Right cardiac atrium (tissue), 5 donors: ENCODE measurements around the gene TRANK1. TPM values are rescaled to one million over a fixed set of nuclear protein-coding genes. Genes with fewer than 3 reads are reported as not detected.

Experiments used
- ATAC-seq, 2 donors: fragments of 200-7000 bp; cut with Tn5 transposase; one replicate each; pipeline versions ENCODE4 v1.8.0 to v1.9.1; 2020; ENCODE audit warnings: moderate library complexity in 2 of 2, mild to moderate bottlenecking in 1 of 2
- DNase-seq, 3 donors: peaks; one replicate each; pipeline ENCODE4 v3.0.0-alpha.2; 2020
- H3K27ac ChIP-seq: one replicate; pipeline ENCODE4 v1.5.1; 2013; ENCODE audit warnings: mild to moderate bottlenecking, low read length, control low read depth, moderate library complexity
- H3K27me3 ChIP-seq: one replicate; pipeline ENCODE4 v1.6.1; 2013; ENCODE audit not compliant: control insufficient read depth, insufficient read depth
- H3K4me1 ChIP-seq: one replicate; pipeline ENCODE4 v1.6.1; 2013; ENCODE audit warnings: low read length; ENCODE audit not compliant: control insufficient read depth, insufficient read depth
- H3K4me3 ChIP-seq: one replicate; pipeline ENCODE4 v1.5.1; 2013; ENCODE audit warnings: low read length, control low read depth
- H3K9me3 ChIP-seq: one replicate; pipeline ENCODE4 v1.6.1; 2013; ENCODE audit warnings: low read length; ENCODE audit not compliant: control insufficient read depth
- WGBS: extraction: QIAGEN DNeasy Blood & Tissue Kit; methylation state at CpG from one replicate; pipeline ENCODE4 v1.1.7; 2013; 5-methylcytosine and 5-hydroxymethylcytosine counted together
- intact Hi-C, 4 donors: fragments of 100-400 bp; cut with DNase I; formaldehyde crosslinking; loops; one replicate each; pipeline versions ENCODE4 v1.11.0 to v1.14.0; 2022 to 2023
- long read RNA-seq, 4 donors: library from polyadenylated mRNA; unstranded; transcript quantifications; one replicate each; pipeline ENCODE4 v2.0.0, GENCODE V29; 2020 to 2021
- polyA plus RNA-seq: library from polyadenylated mRNA; stranded (reverse); fragments of 200-250 nt; gene quantifications from one replicate; pipeline ENCODE4 v1.2.3, GENCODE V29; 2013
- total RNA-seq, 4 donors: library from RNA; stranded (reverse); fragmentation: NEBNext Ultra II Directional; extraction: Animal tissue kit (Norgen Biotek cat#: 25700); gene quantifications; one replicate each; pipeline ENCODE4 v1.2.1, GENCODE V29; 2021
- donor health status: healthy with polysubstance abuse.
- donor health status: DM: no; HTN: yes; CAD: no.
- donor health status: DM: no; HTN: no; CAD: no.
- donor health status: DM: no; HTN: yes; CAD: no; lungs with severe emphysema.
- donor health status: DM: yes; HTN: yes; CAD: no.

TRANK1 gene
- total RNA-seq (10 to 100 TPM in 3 of 4 donors, 1 to 10 TPM in 1; 7.9 to 13.2 (median 12.0) TPM), polyA plus RNA-seq (4.6 TPM)
- long read RNA-seq, donor 1, partial matches to known transcripts: 5 of 7 reads
- long read RNA-seq, donor 1, other reads (novel, unspliced or antisense): 2 of 7 reads
- long read RNA-seq, donor 2, partial matches to known transcripts: 2 of 4 reads
- long read RNA-seq, donor 2, other reads (novel, unspliced or antisense): 2 of 4 reads
- long read RNA-seq, donor 3, partial matches to known transcripts: 11 of 13 reads
- long read RNA-seq, donor 3, other reads (novel, unspliced or antisense): 2 of 13 reads
- long read RNA-seq, donor 4, partial matches to known transcripts: 1 of 1 reads
- long read RNA-seq, donor 4, other reads (novel, unspliced or antisense): 0 of 1 reads

DNA sequence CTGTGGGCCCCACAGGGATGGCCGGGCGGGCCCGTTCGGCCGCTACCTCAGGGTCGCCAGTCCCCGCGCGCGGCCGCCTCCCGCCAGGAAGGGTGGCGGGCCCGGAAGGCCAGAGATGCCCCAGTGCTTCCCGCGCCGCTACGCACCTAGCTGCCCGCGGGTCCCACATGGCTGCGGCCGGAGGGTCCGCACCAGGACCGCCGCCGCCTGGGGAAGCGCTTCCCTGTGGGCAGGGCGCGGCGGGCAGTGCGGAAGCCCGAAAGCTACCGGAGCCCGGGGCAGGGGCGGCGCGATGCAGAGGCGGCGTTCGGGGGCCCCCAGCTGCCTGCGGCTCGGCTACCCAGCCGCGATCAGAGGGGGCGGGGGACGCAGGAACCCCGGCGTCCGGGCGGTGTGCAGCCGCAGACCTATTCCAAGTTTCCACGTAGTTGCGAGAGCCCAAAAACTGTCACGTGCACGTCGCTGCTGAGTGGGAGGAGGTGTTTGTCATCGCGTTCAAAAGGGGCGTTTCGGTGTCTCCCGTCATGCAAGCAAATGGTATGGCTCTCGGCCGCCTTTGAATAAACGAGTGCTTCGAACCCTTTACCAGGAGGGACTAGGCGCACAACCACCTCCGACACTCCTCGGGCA, at the start of gene TRANK1:
Gene TRANK1 (minus strand): TSS at position 414 of the 630 bp plus-strand sequence. CDS start 245 bp downstream, at position 169.
- WGBS: 1% methylated on average over 68 of the region's 68 CpGs
- no peaks in the 10 kb centered on the region for H3K9me3 ChIP-seq
- peak; percentile 72 to 88 (median 86) for DNase-seq
- intact Hi-C loops: no loop called here
- H3K27me3 ChIP-seq: no peaks in the 10 kb centered on the region
- H3K4me3 ChIP-seq: peak within 1 kb of the TSS; percentile 80
- H3K27ac ChIP-seq: peak within 1 kb of the TSS; percentile 22
- peak; percentile 77 for ATAC-seq
- no peaks in the 10 kb centered on the region for H3K4me1 ChIP-seq

DNA sequence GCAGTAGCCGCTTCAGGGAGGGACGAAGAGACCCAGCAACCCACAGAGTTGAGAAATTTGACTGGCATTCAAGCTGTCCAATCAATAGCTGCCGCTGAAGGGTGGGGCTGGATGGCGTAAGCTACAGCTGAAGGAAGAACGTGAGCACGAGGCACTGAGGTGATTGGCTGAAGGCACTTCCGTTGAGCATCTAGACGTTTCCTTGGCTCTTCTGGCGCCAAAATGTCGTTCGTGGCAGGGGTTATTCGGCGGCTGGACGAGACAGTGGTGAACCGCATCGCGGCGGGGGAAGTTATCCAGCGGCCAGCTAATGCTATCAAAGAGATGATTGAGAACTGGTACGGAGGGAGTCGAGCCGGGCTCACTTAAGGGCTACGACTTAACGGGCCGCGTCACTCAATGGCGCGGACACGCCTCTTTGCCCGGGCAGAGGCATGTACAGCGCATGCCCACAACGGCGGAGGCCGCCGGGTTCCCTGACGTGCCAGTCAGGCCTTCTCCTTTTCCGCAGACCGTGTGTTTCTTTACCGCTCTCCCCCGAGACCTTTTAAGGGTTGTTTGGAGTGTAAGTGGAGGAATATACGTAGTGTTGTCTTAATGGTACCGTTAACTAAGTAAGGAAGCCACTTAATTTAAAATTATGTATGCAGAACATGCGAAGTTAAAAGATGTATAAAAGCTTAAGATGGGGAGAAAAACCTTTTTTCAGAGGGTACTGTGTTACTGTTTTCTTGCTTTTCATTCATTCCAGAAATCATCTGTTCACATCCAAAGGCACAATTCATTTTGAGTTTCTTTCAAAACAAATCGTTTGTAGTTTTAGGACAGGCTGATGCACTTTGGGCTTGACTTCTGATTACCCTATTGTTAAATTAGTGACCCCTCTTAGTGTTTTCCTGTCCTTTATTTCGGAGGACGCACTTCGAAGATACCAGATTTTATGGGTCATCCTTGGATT, 48.8 kb upstream of the TRANK1 start, which contains the start of gene MLH1:
Gene MLH1 (plus strand): TSS at position 193 of the 958 bp plus-strand sequence. CDS start 30 bp downstream, at position 223.
- Histone ChIP-seq H3K27ac (peak within 1 kb of the TSS; percentile 99), H3K4me3 (peak within 1 kb of the TSS; percentile 78), H3K27me3 (no peaks in the 10 kb centered on the region), H3K9me3 (no peaks in the 10 kb centered on the region), H3K4me1 (no peaks in the 10 kb centered on the region)
- peak; percentile 96 to 98 (median 97) for DNase-seq
- WGBS: 1% methylated on average over 47 of the region's 47 CpGs
- intact Hi-C loops: no loop called here
- peak; percentile 97 for ATAC-seq

DNA sequence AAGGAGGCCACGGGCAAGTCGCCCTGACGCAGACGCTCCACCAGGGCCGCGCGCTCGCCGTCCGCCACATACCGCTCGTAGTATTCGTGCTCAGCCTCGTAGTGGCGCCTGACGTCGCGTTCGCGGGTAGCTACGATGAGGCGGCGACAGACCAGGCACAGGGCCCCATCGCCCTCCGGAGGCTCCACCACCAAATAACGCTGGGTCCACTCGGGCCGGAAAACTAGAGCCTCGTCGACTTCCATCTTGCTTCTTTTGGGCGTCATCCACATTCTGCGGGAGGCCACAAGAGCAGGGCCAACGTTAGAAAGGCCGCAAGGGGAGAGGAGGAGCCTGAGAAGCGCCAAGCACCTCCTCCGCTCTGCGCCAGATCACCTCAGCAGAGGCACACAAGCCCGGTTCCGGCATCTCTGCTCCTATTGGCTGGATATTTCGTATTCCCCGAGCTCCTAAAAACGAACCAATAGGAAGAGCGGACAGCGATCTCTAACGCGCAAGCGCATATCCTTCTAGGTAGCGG, 48.0 kb upstream of the TRANK1 start, which contains the start of gene EPM2AIP1:
Gene EPM2AIP1 (minus strand): TSS at position 326 of the 520 bp plus-strand sequence. CDS start 54 bp downstream, at position 272.
- peak within 1 kb of the TSS; percentile 99 for H3K27ac ChIP-seq
- intact Hi-C loops: no loop called here
- no peaks in the 10 kb centered on the region for H3K27me3 ChIP-seq
- no peaks in the 10 kb centered on the region for H3K9me3 ChIP-seq
- DNase-seq: peak; percentile 97 to 99 (median 98)
- under 1% methylated on average over 48 of the region's 48 CpGs for WGBS
- peak within 1 kb of the TSS; percentile 78 for H3K4me3 ChIP-seq
- ATAC-seq: peak; percentile 96
- H3K4me1 ChIP-seq: no peaks in the 10 kb centered on the region

DNA sequence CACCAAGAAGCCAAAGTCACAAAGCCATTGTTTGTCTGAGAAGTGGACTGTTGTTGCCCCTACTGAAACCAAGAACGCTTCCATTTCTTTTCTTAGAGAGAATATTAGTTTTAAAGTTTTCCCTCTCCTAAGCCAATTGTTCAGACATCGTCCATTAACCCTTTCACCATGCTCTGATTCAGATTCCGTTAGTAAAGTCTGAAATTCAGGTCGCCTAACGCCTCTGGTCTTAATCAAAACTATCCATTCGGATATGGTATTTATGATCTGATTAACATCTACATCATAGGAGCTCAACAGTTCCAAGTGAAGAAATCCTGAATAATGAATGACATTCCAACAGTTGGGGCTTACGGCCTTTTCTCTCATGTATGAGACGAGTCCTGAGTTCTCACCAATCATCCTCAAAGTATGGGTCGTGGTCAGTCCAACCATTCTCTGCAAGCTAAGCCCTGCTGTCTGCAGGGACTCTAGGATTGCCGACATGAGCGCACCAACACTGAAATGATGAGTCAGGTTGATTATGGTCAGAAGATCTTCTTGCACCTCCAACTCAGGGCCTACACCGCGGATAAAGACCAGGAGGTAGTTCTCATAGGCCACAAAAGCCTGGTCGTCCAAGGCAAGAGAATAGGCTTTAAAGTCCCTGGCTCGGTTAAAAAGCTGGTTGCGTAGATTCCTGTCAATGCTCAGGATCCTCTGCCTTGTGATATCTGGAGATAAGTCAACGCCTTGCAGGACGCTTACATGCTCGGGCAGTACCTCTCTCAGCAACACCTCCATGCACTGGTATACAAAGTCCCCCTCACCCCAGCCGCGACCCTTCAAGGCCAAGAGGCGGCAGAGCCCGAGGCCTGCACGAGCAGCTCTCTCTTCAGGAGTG, 47.3 kb upstream of the TRANK1 start:
- Histone ChIP-seq H3K4me3 (peak overlapping the region; percentile 64), H3K27me3 (no peaks in the 10 kb centered on the region), H3K9me3 (no peaks in the 10 kb centered on the region), H3K4me1 (no peaks in the 10 kb centered on the region), H3K27ac (peak overlapping the region; percentile 97)
- WGBS: 8% methylated on average over 24 of the region's 24 CpGs
- DNase-seq (peak in 1 of 3 donors; percentile 19), ATAC-seq (no peak)
- intact Hi-C loops: no loop called here

DNA sequence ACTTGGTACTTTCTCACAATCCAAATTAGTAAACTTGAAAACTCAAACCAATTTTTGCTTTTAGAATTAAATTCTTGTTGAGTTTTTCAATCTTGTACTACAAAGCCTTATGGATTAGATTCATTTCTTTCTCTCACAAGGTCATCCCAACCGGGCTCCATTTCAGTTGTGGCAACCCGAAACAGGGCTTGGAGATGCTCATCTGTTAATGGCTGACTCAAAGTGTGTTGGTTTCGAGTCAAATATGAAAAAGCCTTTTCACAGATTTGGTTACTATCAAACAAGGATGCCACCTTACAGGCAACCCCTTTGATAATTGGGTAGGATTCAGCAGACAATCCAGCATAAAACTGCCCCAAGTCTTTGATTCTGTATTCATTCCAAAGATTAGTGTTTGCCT, 46.3 kb upstream of the TRANK1 start:
- intact Hi-C loops: no loop called here
- WGBS: 61% methylated on average over 3 of the region's 3 CpGs

DNA sequence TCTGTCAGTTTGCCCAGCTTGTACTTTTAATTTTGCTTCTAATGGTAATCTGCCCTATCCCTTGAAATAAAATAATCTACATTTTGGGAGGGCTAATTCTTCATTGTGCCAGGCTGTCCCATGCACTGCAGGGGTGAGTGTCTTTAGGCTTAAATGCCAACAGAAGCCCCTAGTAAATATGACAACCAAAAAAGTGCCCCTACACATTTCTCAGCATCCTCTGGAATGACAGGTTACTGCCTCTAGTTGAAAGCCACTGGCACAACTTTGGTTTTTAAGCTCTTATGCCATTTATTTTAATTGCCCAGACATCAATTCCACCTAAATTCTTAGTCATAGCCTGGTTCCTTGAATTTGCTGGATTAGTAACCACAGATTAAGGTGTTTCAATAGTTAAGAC, 44.7 kb upstream of the TRANK1 start:
- intact Hi-C loops: no loop called here
- DNase-seq (no peak), ATAC-seq (no peak)
- H3K4me1 ChIP-seq: no peaks in the 10 kb centered on the region
- peak overlapping the region; percentile 39 for H3K4me3 ChIP-seq
- H3K27ac ChIP-seq: no peak overlapping the region
- no peaks in the 10 kb centered on the region for H3K27me3 ChIP-seq
- H3K9me3 ChIP-seq: no peaks in the 10 kb centered on the region

More for the DNA sequence above, 46.3 kb upstream of the TRANK1 start:
- Histone ChIP-seq H3K4me3 (peak overlapping the region; percentile 64), H3K9me3 (no peaks in the 10 kb centered on the region), H3K27ac (peak overlapping the region; percentile 31), H3K4me1 (no peaks in the 10 kb centered on the region), H3K27me3 (no peaks in the 10 kb centered on the region)
- ATAC-seq (no peak), DNase-seq (no peak)

DNA sequence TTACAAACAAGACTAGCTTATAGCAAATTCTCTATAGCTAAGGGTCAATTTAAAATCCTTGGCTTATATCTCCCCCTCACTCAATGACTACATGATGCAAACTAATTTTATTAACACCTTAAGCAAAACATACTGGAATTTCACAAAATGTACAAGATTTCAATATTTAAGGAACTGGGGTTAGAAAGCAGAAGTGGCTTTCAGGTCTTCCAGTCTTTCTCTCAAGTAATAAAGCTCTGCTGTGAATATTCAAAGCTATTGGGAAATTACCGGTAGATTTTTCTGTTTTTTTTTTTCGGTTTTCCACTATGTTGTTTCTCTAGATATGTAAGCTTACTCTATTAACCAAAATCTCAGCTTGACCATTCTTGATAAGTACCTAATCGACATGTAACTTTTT, 44.2 kb upstream of the TRANK1 start:
- no peak overlapping the region for H3K27ac ChIP-seq
- WGBS: 56% methylated on average over 3 of the region's 3 CpGs
- H3K4me3 ChIP-seq: peak overlapping the region; percentile 39
- H3K9me3 ChIP-seq: no peaks in the 10 kb centered on the region
- DNase-seq (no peak), ATAC-seq (no peak)
- H3K4me1 ChIP-seq: no peaks in the 10 kb centered on the region
- intact Hi-C loops: no loop called here
- no peaks in the 10 kb centered on the region for H3K27me3 ChIP-seq

DNA sequence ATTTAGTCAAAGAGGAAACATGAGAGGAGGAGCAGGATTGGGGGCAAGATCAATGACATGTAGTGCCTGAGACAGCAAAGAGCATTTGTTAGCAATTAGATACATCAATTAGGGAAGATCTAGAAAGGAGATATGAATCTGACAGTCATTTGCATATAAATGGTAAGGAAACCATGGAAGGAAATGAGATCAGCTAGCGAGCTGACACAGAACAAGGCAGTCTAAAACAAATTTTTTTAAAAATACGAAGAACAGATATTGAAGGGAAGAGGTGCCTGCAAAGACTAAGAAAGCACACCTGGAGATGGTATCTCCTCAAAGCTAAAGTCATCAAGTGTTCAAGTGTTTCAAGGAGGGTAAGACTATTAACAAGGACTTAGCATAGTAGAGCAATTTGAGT, 43.5 kb upstream of the TRANK1 start:
- H3K4me1 ChIP-seq: no peaks in the 10 kb centered on the region
- peak overlapping the region; percentile 26 for H3K4me3 ChIP-seq
- H3K27ac ChIP-seq: no peak overlapping the region
- no peaks in the 10 kb centered on the region for H3K27me3 ChIP-seq
- intact Hi-C loops: no loop called here
- no peak for ATAC-seq
- DNase-seq: no peak
- H3K9me3 ChIP-seq: no peaks in the 10 kb centered on the region
- WGBS: 65% methylated on average over 2 of the region's 2 CpGs

DNA sequence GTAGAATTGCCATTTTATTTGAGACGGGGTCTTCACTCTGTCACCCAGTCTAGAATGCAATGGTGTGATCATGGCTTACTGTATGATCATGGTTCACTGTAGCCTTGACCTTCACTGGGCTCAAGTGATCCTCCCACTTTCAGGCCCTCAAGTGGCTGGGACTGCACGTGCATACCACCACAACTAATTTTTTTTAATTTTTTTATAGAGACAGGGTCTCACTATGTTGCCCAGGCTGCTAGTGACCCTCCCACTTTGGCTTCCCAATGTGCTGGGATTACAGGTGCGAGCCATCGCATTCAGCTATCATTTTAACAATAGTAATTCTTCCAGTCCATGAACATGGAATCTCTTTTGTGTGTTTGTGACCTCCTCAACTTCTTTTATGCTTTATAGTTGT, 36.2 kb upstream of the TRANK1 start:
- 96% methylated on average over 4 of the region's 4 CpGs for WGBS
- DNase-seq: no peak
- intact Hi-C loops: no loop called here
- Histone ChIP-seq H3K27me3 (no peaks in the 10 kb centered on the region), H3K27ac (no peak overlapping the region), H3K4me1 (no peaks in the 10 kb centered on the region), H3K9me3 (no peaks in the 10 kb centered on the region), H3K4me3 (no peak overlapping the region)
- no peak for ATAC-seq

DNA sequence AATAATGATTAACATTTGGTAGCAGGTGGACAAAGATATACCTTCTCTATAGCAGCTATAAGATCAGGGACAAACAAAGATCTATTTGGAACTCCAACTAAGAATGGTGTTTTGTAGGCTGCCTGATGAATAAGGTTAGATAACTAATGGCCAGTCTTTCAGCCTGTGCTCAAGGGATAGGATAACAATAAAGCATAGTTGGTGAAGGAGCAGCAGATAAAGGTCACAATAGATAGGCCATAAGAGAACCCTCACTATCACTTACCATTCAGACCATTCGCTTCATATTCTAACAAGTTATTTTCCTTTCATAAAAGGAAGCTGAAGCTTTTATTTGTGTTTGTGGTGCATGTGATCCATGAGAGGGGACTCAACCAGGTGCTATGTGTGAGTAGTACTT, 28.3 kb upstream of the TRANK1 start:
- ATAC-seq (no peak), DNase-seq (no peak)
- no peak overlapping the region for H3K4me3 ChIP-seq
- intact Hi-C loops: no loop called here
- H3K27me3 ChIP-seq: no peaks in the 10 kb centered on the region
- WGBS: 97% methylated on average over 1 of the region's 1 CpG
- H3K27ac ChIP-seq: no peak overlapping the region
- no peaks in the 10 kb centered on the region for H3K9me3 ChIP-seq
- H3K4me1 ChIP-seq: peaks cover 5% of the 10 kb centered on the region
